ENCODE results near the gene ZMYND10. TPM values are rescaled to one million over a fixed set of nuclear protein-coding genes. Genes with fewer than 3 reads are reported as not detected.

ZMYND10 gene
- total RNA-seq, 2 experiments from 2014 or later, result 3.5 to 3.6 TPM

GRCh38 chr3:50364573-50365079 lies 19.1 kb upstream of the ZMYND10 start:
- H3K27ac Mint-ChIP-seq, result peak overlapping the region; percentile 73
- peaks cover 17% of the 10 kb centered on the region for H3K4me1 Mint-ChIP-seq

DNA sequence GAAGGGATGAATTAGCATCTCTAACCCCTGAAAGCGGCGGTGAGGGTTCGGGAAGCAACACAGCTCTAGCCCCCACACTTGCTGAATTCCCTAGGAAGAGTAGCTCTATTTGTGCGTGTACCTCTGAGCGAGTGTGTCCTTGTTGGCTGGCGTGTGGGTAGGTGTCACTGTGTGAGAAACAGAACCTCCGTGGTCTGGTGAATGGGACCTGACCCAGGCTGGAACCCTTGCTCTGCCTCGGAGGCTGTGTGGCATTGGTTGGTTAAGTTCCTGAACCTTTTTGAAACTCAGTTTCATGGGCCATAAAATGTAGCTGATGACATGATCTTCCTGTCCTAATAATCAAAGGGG lies 14.2 kb upstream of the ZMYND10 start:
- CTCF ChIA-PET, result interaction anchor here (1.2 kb wide), 1 partner anchor 8 kb away, joined by 3 read pairs; no protein-coding TSS in a partner anchor

More at GRCh38 chr3:50364573-50365079, 19.1 kb upstream of the ZMYND10 start:
- no peaks in the 10 kb centered on the region for H3K9me3 Mint-ChIP-seq
- peak overlapping the region; percentile 76 for H3K4me3 Mint-ChIP-seq
- H3K27me3 Mint-ChIP-seq, result no peaks in the 10 kb centered on the region
- no peak for DNase-seq
- H3K36me3 Mint-ChIP-seq (ENCODE audit: low read depth), result no peaks in the 10 kb centered on the region
- ChIA-PET POLR2A (interaction anchor here (1.0 kb wide), 1 partner anchor 14 kb away, joined by 3 read pairs; the partner anchor contains the start of genes CYB561D2 and NPRL2), CTCF (interaction anchor here (0.6 to 1.0 kb wide), 2 partner anchors 10 to 118 kb away, joined by 3 to 4 read pairs; no protein-coding TSS in a partner anchor)

DNA sequence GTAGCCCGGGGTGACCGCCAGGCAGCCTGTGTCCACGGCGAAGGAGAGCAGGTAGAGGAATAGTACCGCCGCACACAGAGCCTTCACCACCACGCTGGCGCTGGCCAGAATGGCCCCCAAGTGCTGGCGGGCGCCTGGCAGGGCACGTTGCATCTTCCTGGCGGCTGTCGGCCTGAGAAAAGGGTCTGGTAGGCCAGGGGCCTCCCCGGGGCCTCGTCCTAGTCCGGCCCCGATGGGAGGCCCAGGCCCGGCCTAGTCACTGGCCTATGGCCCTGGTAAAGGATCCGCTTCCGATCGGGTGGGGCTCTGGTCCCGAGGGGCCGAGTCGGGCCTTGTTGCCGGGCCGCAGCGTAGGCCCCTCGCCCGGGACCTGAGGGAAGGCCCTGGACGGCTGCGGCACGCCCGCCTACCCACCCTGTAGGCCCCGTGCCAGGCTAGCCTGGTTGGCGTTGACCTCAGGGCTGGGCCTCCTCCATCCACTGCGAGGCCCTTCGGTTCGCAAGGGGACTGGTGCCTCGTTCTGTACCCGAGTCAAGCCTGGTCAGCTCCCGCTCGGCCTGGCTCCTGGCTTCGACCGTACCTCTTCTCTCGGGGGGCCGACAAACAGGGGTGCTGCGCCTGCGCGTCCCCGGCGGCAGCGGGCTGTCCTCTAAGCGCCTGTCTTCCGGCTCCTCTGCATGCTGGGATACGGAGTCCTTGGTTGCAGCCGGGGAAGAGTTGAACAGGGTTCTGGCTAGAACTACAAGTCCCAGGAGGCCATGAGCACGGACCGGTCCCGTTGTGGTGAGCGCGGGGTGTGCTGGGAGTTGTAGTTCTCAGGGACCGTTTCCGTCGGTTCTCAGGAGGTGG lies 13.6 kb upstream of the ZMYND10 start, which contains the start of gene TMEM115:
Gene TMEM115, minus strand, starts transcription at position 611 of the 849 bp plus-strand sequence. Its CDS starts 458 bp downstream, at position 153.
- CTCF ChIA-PET, result interaction anchor here (1.2 kb wide), 1 partner anchor 8 kb away, joined by 3 read pairs; no protein-coding TSS in a partner anchor

More for the DNA sequence above, 14.2 kb upstream of the ZMYND10 start:
- POLR2A ChIA-PET, result no interaction called here
- H3K9me3 Mint-ChIP-seq, result no peaks in the 10 kb centered on the region
- H3K36me3 Mint-ChIP-seq (ENCODE audit: low read depth), result peaks cover 20% of the 10 kb centered on the region
- no peaks in the 10 kb centered on the region for H3K27me3 Mint-ChIP-seq
- H3K4me3 Mint-ChIP-seq, result peak overlapping the region; percentile 99
- H3K27ac Mint-ChIP-seq, result peak overlapping the region; percentile 96
- no peak for DNase-seq
- peaks cover 42% of the 10 kb centered on the region for H3K4me1 Mint-ChIP-seq

DNA sequence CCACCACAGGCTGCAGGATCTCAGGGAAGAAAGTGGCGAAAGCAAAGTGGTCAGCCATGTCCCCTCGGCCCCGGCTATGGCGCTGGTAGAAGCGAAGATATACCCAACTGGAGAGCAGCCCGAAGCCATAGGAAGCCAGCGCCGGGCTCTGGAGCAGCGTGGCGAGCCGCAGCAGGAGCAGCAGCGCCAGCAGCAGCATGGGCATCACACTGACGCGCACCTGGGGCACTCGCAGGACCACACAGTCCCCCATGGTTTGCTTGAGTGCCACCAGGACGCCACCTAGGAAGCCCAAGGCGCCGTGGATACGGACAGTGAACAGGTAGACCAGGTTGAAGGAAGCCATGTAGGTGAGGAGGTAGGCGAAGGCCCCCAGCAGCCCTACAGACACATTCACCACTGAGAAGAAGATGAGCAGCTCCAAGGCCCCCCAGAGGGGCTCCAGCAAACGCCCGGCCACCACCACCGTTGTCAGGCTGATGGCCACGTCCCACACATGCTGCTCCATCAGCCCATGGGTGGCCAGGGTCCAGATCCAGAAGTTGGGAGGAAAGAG lies 12.9 kb upstream of the ZMYND10 start:
- CTCF ChIA-PET, result no interaction called here
- Mint-ChIP-seq H3K4me3 (peak overlapping the region; percentile 99), H3K36me3 (ENCODE audit: low read depth) (peaks cover 23% of the 10 kb centered on the region), H3K9me3 (no peaks in the 10 kb centered on the region), H3K27me3 (no peaks in the 10 kb centered on the region), H3K27ac (peak overlapping the region; percentile 85), H3K4me1 (peaks cover 41% of the 10 kb centered on the region)
- no peak for DNase-seq
- POLR2A ChIA-PET, result no interaction called here

More for the DNA sequence above, 13.6 kb upstream of the ZMYND10 start, which contains the start of gene TMEM115:
- peaks cover 41% of the 10 kb centered on the region for H3K4me1 Mint-ChIP-seq
- peak; percentile 98 for DNase-seq
- H3K27me3 Mint-ChIP-seq, result no peaks in the 10 kb centered on the region
- peak within 1 kb of the TSS; percentile 96 for H3K27ac Mint-ChIP-seq
- peak within 1 kb of the TSS; percentile 99 for H3K4me3 Mint-ChIP-seq
- H3K9me3 Mint-ChIP-seq, result no peaks in the 10 kb centered on the region
- POLR2A ChIA-PET, result no interaction called here
- peaks cover 23% of the 10 kb centered on the region for H3K36me3 Mint-ChIP-seq (ENCODE audit: low read depth)

DNA sequence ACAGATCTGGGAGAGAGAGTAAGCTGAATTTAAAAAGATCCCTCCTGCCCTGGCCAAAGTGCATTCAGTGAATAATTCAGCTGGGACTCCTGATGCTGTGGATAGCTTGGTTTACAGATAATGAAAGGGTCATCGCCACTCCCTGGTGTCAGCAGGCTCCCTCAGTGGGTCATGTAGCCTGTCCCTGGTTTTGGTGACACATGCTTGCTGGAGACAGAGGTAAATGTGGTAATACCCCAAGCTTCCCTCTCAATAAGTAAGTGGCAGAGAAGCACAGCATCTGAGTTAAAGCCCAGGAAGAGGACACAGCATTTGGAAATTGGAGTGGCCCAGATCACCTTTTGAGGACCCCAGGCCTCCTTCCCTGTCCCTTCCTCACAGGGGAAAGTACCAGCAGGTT lies 11.9 kb upstream of the ZMYND10 start:
- Mint-ChIP-seq H3K27ac (peak overlapping the region; percentile 85), H3K4me1 (peaks cover 44% of the 10 kb centered on the region), H3K36me3 (ENCODE audit: low read depth) (peaks cover 28% of the 10 kb centered on the region), H3K9me3 (no peaks in the 10 kb centered on the region), H3K4me3 (peak overlapping the region; percentile 99), H3K27me3 (no peaks in the 10 kb centered on the region)
- CTCF ChIA-PET, result interaction anchor here (0.5 to 2.2 kb wide), 7 partner anchors 8 to 267 kb away, joined by 3 to 10 read pairs (median 4); no protein-coding TSS in a partner anchor
- POLR2A ChIA-PET, result interaction anchor here (0.6 kb wide), 1 partner anchor 15 kb away, joined by 3 read pairs; no protein-coding TSS in a partner anchor
- no peak for DNase-seq

- Mint-ChIP-seq H3K27me3 (no peaks in the 10 kb centered on the region), H3K27ac (peak overlapping the region; percentile 36), H3K4me3 (peak overlapping the region; percentile 99), H3K4me1 (peaks cover 48% of the 10 kb centered on the region), H3K9me3 (no peaks in the 10 kb centered on the region), H3K36me3 (ENCODE audit: low read depth) (peaks cover 29% of the 10 kb centered on the region)
- no peak for DNase-seq
- ChIA-PET CTCF (interaction anchor here (0.6 to 2.2 kb wide), 5 partner anchors 9 to 836 kb away, joined by 3 to 10 read pairs (median 4); no protein-coding TSS in a partner anchor), POLR2A (no interaction called here)
Measured at GRCh38 chr3:50356553-50356952, 11.0 kb upstream of the ZMYND10 start.

DNA sequence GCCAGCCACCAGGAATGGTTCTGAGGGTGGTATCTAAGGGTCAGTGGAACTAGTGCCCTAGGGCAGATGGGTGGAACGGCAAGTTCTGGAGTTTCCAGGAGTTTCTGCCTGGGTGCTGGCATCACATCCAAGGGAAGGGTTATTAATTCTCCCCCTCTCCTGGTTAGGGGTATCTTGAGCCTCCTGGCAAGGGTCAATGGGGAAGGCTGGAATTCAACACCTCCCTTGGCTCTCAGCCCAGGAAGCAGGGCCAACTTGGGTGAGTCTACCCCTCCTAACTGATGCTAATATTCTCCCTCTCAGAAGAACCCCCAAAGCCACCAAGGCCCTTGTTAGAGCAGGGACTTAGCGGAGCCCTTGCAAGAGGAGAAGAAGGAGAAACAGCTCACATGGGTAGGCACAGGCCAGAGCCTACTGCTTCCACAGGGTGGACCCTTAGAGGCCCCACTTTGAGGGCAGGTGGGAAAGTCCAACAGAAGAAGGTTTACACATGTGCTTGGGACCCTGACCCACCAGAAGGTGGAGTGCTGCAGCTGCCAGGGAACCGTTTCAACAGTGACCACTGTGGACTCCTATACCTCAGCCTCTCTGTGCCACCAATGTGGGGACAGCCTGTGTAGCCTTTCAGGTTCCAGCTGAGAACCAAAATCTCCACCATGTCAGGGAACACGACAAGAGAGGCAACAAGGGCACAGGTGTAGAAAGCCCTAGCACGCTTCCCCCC lies 10.5 kb upstream of the ZMYND10 start:
- H3K4me3 Mint-ChIP-seq, result peak overlapping the region; percentile 99
- DNase-seq, result no peak
- no peaks in the 10 kb centered on the region for H3K27me3 Mint-ChIP-seq
- ChIA-PET CTCF (interaction anchor here (1.0 to 2.2 kb wide), 3 partner anchors 9 to 14 kb away, joined by 3 to 10 read pairs (median 4); no protein-coding TSS in a partner anchor), POLR2A (no interaction called here)
- peaks cover 54% of the 10 kb centered on the region for H3K4me1 Mint-ChIP-seq
- H3K27ac Mint-ChIP-seq, result peak overlapping the region; percentile 13
- H3K36me3 Mint-ChIP-seq (ENCODE audit: low read depth), result peaks cover 31% of the 10 kb centered on the region
- no peaks in the 10 kb centered on the region for H3K9me3 Mint-ChIP-seq

DNA sequence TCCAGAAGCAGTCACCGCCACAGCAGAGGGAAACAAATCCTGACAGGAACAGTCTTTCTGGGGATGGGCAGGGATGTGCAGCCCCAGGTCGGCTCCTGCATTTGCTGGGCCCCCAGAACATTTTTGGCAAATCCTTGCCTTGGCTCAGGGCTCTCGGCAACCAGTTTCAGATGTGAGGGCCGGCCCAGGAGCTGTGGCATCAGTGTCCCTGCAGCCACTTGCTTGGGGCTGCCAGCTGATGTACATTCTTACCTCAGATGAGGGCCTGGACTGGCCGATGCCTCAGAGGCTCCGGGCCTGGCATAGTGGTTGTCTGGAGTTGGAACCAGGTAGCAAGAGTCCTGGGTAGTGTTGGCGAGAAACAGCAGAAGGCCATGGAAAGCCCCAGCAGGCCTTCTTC lies 9.3 kb upstream of the ZMYND10 start:
- H3K36me3 Mint-ChIP-seq (ENCODE audit: low read depth), result peaks cover 34% of the 10 kb centered on the region
- H3K4me1 Mint-ChIP-seq, result peaks cover 60% of the 10 kb centered on the region
- CTCF ChIA-PET, result interaction anchor here (1.1 to 1.9 kb wide), 4 partner anchors 9 to 262 kb away, joined by 3 to 5 read pairs (median 4); partner anchors contain the start of genes HYAL3, MAPKAPK3, NAA80 and RASSF1
- H3K27me3 Mint-ChIP-seq, result no peaks in the 10 kb centered on the region
- H3K9me3 Mint-ChIP-seq, result no peaks in the 10 kb centered on the region
- DNase-seq, result no peak
- H3K27ac Mint-ChIP-seq, result no peak overlapping the region
- POLR2A ChIA-PET, result no interaction called here
- no peak overlapping the region for H3K4me3 Mint-ChIP-seq

DNA sequence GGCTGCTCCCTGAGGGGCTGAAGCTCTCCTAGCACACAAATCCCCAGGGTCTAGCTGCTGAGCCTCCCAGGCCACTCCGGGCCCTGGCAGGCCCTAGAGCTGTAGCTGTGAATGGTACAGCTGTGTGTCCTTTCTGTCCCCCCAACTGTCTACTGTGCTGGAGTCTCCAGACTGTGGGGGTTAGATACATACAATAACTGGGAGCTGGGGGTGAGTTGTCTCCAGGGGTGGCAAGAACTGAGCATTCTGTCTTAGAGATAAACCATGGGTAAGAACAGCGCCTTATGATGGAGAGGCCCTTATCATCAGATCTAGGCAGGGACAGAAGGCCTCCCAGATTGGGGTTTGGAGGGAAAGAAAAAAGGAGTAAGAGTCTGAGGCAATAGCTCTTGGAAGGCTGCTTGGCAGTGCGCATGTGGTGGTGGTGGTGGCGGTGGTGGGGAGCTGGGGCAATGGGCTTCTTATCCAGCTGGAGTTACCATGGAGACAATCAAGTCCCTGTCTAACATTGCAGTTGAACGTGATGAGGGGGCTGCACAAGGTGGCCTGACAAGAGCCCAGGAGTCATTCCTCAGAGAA lies 8.7 kb upstream of the ZMYND10 start:
- Mint-ChIP-seq H3K4me1 (peaks cover 59% of the 10 kb centered on the region), H3K27me3 (no peaks in the 10 kb centered on the region), H3K27ac (no peak overlapping the region), H3K36me3 (ENCODE audit: low read depth) (peaks cover 33% of the 10 kb centered on the region), H3K4me3 (no peak overlapping the region), H3K9me3 (no peaks in the 10 kb centered on the region)
- DNase-seq, result no peak
- ChIA-PET CTCF (interaction anchor here (0.5 to 1.9 kb wide), 10 partner anchors 8 to 275 kb away, joined by 3 to 6 read pairs (median 4); partner anchors contain the start of genes HYAL1, HYAL3, MAPKAPK3 and NAA80), POLR2A (no interaction called here)

DNA sequence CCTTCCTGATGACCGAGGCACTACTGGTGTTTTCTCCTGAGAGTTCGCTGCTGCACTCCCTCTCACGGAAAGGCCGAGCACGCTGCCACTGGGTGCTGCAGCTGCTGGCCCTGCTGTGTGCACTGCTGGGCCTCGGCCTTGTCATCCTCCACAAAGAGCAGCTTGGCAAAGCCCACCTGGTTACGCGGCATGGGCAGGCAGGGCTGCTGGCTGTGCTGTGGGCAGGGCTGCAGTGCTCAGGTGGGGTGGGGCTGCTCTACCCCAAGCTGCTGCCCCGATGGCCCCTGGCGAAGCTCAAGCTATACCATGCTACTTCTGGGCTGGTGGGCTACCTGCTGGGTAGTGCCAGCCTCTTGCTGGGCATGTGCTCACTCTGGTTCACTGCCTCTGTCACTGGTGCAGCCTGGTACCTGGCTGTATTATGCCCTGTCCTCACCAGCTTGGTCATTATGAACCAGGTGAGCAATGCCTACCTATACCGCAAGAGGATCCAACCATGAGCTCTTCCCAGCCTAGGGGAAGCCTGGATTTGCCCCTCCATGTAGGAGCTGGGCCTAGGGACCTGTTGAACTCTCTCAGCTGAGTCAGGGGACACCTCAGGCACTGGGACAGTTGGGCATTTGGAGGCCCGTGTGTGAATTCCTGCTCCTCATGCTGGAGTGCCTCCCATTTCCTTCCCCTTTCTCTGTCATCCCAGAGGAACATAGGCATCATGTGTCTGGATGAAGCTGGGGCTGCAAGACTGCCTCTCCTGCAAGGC lies 7.9 kb upstream of the ZMYND10 start:
- POLR2A ChIA-PET, result no interaction called here
- Mint-ChIP-seq H3K36me3 (ENCODE audit: low read depth) (peaks cover 33% of the 10 kb centered on the region), H3K27me3 (no peaks in the 10 kb centered on the region), H3K4me1 (peaks cover 64% of the 10 kb centered on the region), H3K27ac (no peak overlapping the region), H3K9me3 (no peaks in the 10 kb centered on the region), H3K4me3 (no peak overlapping the region)
- no peak for DNase-seq
- CTCF ChIA-PET, result interaction anchor here (0.6 to 1.9 kb wide), 9 partner anchors 9 to 1806 kb away, joined by 3 to 6 read pairs (median 3); partner anchors contain the start of genes C3orf18, HYAL1, HYAL3 and MAPKAPK3

- POLR2A ChIA-PET, result no interaction called here
- DNase-seq, result peak; percentile 25
- Mint-ChIP-seq H3K4me1 (peaks cover 64% of the 10 kb centered on the region), H3K9me3 (no peaks in the 10 kb centered on the region), H3K36me3 (ENCODE audit: low read depth) (peaks cover 33% of the 10 kb centered on the region), H3K27me3 (no peaks in the 10 kb centered on the region), H3K4me3 (no peak overlapping the region), H3K27ac (no peak overlapping the region)
- CTCF ChIA-PET, result interaction anchor here (0.6 to 1.4 kb wide), 6 partner anchors 8 to 1806 kb away, joined by 3 to 6 read pairs (median 4); partner anchors contain the start of genes C3orf18 and ZMYND10
Measured at GRCh38 chr3:50352781-50353180, 7.2 kb upstream of the ZMYND10 start.

Measured in activated CD4-positive, alpha-beta T cell treated with anti-CD3 and anti-CD28 coated beads, Interleukin-2, amount 10 ng/mL, durations not matched to agents 7 days and 5 days (primary cell).